Fibroblast of the aortic adventitia (primary cell): Measurements from ENCODE around the gene SIAH1. TPM values are rescaled to one million over a fixed set of nuclear protein-coding genes. Genes with fewer than 3 reads are reported as not detected.
"Not testable (repeated sequence)": the region's sequence is repeated elsewhere in the genome, so short reads cannot be mapped to it uniquely, and the experiment has no call there.

Experiments
- DNase-seq: peaks from one replicate; pipeline ENCODE4 v3.0.0-alpha.2; 2010; ENCODE audit warnings: low read depth
- H3K4me3 ChIP-seq: 2 replicates; pipeline ENCODE4 v1.5.1; 2011; ENCODE audit warnings: low read depth, mild to moderate bottlenecking, control low read depth, low read length, moderate library complexity
- CTCF ChIP-seq: IDR thresholded peaks from 2 replicates; pipeline ENCODE4 v1.5.1; 2011; ENCODE audit warnings: mild to moderate bottlenecking, low read length, control low read depth, inconsistent platforms; ENCODE audit not compliant: insufficient read depth
- total RNA-seq: library from RNA; depleted of rRNA; stranded (reverse); fragments of >200 nt; gene quantifications from 2 replicates; pipeline ENCODE4 v1.2.3, GENCODE V29; 2012; ENCODE audit warnings: low replicate concordance

Gene SIAH1
- total RNA-seq, 1 donor, result 36.5 TPM

- TF ChIP-seq CTCF, result no peak
- H3K4me3 ChIP-seq, result no peak overlapping the region
- DNase-seq, result no peak
Observed at GRCh38 chr16:48382131-48382530, 3.1 kb downstream of the SIAH1 start.

DNA sequence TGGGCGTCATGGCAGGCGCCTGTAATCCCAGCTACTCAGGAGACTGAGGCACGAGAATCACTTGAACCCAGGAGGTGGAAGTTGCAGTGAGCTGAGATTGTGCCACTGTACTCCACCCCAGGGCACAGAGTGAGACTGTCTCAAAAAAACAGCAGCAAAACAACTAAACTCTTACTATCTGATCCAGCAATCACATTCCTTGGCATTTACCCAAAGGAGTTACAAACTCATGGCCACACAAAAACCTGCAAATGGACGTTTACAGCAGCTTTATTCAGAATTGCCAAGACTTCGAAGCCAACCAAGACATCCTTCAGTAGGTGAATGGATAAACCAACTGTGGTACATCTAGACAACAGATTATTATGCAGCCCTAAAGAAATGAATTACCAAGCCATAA lies 4.0 kb downstream of the SIAH1 start:
- DNase-seq, result peak; percentile 58
- no peak for TF ChIP-seq CTCF
- no peak overlapping the region for H3K4me3 ChIP-seq

- H3K4me3 ChIP-seq, result no peak overlapping the region
- DNase-seq, result no peak
- no peak for TF ChIP-seq CTCF
Observed at GRCh38 chr16:48378836-48379235, 6.4 kb downstream of the SIAH1 start.

DNA sequence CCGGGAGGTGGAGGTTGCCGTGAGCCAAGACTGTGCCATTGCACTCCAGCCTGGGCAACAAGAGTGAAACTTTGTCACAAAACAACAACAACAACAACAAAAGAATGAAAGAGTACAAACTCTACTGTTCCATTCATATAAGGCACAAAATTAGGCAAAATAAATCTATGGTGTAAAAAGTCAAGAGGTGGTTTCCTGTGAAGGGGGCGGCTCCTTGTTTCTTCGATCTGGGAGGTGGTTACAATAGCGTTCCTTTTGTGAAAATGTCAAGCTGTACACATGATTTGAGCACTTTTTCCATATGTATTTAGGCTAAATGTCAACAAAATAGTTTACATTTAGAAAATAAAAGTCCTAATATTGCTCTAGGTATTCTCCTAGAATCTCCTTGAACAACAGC lies 6.9 kb downstream of the SIAH1 start:
- TF ChIP-seq CTCF, result no peak
- DNase-seq, result no peak
- no peak overlapping the region for H3K4me3 ChIP-seq

DNA sequence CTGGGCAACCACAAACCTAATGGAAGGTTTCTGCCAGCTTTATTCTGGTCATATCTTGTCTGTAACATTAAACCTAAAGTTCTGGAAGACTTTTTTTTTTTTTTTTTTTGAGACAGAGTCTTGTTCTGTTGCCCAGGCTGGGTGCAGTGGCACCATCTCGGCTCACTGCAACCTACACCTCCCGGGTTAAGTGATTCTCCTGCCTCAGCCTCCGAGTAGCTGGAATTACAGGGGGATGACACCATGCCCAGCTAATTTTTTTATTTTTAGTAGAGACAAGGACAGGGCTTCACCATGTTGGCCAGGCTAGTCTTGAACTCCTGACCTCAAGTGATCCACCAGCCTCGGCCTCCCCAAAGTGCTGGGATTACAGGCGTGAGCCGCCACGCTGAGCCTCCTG lies 7.9 kb downstream of the SIAH1 start:
- H3K4me3 ChIP-seq, DNase-seq: not testable (repeated sequence)

DNA sequence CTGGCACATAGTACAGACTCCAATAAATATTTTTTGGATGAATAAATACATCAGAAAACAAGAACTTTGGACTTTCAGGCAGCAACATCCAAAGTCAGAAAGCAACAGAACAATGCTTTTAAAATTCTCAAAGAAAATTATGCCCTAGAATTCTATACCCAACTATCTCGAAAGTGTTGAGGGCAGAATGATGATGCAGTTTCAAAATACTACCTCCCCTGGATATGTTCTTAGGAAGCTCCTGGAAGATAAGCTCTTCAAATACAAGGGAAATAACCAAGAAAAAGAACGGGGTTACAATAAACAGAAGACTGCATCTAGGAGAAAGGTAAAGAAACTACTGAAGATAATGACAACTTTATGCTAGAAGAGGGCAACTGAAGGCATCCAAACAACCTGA lies 11.0 kb downstream of the SIAH1 start:
- no peak for DNase-seq
- H3K4me3 ChIP-seq, result no peak overlapping the region
- no peak for TF ChIP-seq CTCF

DNA sequence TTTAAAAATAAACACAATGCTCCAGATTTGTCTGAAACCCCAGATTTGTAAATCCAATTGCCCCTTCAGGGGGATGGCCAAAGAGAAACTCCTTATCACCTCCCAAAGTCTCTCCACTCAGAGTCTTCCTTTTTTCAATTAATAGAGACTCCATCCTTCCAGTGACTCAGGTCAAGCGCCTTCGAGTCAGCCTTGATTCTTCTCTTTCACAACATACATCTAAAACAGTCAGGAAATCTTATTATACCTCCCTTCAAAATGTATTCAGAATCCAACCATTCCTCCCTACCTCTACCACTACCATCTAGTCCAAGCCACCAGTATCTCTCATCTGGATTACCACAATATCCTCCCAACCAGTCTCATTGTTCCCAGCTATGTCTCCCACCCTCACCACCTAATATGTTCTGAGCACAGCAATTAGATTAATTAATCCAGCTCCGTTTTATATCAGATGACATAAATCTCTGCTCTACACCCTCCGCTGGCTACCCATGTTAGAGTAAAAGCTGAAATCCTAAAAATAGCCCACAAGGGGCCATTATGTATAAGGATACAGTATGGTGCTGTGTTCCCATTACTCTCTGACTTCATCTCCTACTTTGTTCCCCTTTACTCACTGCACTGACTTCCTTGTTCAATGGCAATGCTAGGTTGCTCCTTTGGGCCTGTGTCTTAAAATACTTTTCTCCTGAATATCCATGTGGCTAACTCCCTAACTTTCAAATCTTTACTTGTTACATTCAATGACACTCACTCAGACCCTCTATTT lies 11.8 kb downstream of the SIAH1 start:
- no peak overlapping the region for H3K4me3 ChIP-seq
- no peak for TF ChIP-seq CTCF
- DNase-seq, result peak; percentile 30
